GM18502 (cell line): Measurements from ENCODE around the gene ANKRD44.
A peak's percentile ranks its signal among the peaks of the same experiment; 100 is the strongest.
"Not testable (repeated sequence)": the region's sequence is repeated elsewhere in the genome, so short reads cannot be mapped to it uniquely, and the experiment has no call there.

Experiments used
- ATAC-seq: cut with Tn5 transposase; IDR thresholded peaks from one replicate; pipeline ENCODE4 v1.9.1; 2021; ENCODE audit warnings: mild to moderate bottlenecking; ENCODE audit not compliant: unreplicated experiment, poor library complexity

Gene ANKRD44

DNA sequence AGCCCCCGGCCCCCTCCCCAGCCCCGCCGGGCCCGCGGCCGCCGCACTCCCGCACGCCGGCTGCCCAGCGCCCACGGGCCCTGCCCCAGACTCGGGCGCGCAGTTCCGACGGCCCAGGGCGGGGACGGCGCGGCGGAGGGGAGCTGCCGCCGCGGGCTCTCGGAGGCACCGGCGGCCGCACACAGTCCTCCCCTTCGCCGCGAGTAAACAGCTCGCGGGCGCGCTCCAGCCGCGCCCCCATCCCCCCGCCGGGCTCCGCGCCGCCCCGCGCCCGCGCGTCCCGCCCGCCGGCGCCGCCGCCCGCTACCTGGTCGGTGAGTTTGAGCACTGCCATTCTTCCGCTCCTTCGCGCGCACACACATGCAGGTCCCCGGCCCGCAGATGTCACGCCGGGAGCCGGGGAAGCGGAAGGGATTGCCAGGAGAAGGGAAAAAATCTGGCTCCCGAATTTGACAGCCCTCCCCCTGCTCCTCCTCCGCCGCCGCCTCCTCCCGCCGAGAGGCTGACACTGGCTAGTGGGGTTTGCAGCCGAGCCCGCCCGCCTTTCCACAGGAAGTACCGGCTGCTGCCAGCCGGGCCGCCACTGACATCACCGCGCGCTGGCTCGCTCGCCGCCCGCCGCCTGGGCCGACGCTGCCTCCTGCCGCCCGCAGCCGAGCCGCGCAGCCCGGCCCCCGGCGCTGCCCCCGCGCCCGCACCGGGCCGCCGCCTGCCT lies at the start of gene ANKRD44:
Gene ANKRD44, minus strand, starts transcription at position 510 of the 715 bp plus-strand sequence. Its CDS starts 176 bp downstream, at position 334.
- ATAC-seq, result peak; percentile 71

DNA sequence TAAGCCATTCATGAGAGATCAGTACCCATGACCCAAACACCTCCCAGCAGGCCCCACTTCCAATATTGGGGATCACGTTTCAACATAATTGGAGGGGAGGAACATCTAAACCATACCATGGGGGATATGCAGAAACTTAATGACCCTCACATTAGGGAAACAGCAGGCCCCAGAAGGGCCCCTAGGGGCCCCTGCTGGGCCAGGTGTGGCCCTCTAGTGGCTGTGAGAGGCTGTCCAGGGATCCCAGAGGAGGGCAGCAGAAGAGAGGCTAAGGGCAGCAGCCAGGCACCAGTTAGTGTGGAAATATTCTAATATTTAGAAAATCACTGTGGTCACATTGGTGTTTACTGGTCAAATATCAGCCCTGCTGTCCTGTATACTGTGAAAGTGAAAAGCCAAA lies 49.3 kb upstream of the ANKRD44 start:
- no peak for ATAC-seq

DNA sequence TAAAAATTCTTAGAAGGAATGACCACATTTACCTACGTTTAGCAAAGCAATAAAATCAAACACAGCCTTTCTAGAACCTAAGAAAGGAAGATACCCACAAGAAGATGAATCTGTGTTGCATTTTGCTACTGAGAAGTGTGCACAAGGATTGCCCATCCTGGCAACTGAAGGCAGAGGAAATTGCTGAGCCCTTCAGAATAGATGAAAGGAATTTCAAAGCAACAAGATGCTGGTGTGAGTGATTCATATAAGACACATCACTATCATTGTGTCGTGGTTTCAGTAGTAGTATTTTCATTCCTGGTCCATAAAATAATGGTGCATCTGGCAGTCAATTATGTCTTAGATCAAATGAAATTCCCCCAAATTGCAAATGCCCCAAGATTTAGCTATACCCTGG lies 48.4 kb upstream of the ANKRD44 start:
- ATAC-seq, result no peak

DNA sequence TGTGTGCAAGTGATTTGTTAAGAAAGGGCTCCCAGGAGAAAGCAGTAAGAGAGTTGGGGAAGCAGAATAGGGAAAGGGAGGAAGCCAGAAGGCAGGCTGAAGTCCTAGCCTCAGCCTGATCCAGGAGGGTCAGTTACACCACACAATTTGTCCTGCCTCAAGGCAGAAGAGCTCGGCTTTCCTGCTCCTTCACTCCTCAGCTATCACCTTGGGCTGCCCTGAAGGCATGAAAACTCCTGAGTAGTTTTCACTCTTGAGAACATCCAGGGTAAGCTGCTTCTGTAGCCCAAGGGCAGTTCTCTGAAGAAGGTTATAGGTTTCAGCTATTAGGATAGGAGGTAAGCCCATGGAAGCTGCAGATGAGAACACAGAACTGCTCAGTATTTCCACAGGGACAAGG lies 47.4 kb upstream of the ANKRD44 start:
- ATAC-seq, result no peak

DNA sequence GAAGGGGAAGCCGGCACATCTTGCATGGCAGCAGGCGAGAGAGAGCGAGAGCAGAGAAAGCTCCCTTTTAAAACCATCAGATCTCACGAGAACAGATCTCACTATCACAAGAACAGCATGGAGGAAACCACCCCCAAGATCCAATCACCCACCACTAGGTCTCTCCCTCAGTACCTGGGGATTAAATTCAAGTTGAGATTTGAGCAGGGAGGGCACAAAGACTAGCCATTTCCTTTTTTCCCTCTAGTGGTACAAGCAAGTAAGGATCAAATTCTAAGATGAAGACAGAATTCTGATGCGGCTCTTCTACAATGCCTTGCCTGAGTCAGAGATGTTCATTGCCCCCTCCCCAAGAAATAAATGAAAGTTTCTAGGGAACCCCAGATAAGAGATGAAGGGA lies 45.6 kb upstream of the ANKRD44 start:
- no peak for ATAC-seq

DNA sequence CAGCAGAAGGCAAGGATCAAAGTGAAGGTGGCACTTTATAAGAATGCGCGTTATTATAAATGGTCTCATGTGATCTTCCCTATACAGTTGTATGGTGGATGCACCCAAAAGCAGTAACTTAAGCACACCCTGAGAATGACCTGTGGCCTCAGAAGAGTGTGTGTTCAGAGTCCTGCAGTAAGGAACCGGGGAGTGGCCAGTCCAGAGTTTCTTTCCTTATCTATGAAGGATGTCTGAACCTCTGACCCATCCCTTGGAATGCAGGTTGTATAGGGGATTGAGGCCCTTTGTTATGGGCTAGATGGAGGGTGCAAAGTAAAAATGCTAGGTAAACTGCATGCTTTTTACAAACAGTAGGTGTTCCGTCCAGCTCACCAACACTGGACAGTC lies 43.6 kb upstream of the ANKRD44 start:
- ATAC-seq, result no peak

DNA sequence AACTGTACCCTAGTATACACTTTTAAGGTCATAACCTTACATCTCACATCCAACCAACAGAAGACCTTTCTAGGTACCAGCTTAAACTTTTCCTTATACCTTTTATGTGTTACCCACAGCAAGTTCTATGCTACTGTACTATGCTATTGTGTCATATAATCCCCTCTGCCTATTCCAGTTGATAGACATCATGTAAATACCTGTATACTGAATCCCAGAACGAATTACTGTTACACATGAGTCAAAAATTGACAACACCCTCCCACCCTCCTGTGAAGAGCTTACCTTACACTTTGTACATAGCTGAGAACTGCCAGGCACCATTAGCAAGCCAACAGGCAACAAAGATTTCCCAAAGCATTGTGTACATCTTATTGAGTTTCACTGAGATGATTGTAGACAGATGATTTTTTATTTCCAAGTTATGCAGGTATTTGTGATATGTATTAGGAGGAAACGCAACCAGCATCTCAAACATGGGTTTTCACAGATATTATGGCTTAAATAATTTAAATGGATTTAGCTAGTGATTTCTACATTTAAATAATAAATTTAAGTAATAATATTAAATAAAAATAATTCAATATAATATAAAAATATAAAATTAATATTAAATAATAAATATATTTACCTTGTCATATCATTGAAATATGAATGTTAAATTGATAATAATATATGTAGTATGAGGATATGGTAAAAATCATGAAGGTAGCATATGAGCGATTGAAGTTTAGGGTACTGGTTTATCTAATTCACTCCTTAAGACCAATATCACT lies 43.0 kb upstream of the ANKRD44 start:
- ATAC-seq, result no peak

DNA sequence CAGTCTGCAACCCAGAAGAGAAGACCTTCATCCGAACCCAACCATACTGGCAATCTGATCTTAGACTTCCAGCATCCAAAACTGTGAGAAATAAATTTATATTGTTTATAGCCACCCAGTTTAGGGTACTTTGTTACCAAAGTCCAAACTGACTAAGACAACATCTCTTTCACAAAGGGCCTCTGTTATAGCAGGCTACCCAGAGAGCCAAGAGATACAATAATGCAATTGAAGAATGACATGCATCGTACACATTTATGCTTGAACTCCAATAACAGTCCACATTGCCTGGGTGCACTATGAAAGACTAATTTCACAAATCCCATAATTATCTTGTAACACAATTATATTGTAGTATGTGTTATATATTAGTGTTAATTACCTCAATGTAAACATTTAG lies 39.1 kb upstream of the ANKRD44 start:
- no peak for ATAC-seq

DNA sequence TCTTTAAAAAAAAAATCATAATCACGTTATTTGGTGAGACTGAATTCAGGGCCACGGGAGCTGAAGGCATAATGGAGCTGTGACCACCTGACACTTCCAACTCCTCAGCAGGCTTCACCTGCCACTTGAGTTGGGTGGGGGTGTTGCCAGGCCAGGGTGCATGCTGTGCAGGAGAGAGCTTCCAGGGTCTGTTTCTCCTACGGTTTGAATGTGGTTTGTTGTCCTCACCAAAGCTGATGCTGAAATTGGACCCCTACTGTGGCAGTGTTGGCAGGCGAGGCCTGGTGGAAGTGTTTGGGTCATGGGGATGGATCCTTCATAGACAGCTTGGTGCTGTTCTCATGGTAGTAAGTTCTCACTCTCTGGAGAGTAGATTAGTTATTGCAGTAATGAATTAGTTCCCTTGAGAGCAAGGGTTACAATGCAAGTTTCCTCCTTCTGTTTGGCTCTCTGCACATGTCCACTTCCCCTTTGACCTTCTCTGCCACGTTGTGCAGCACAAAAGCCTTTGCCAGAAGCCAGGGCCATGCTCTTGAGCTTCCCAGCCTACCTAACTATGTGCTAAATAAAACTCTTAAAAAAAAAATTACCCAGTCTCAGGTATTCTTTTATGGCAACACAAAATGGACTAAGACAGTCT lies 38.3 kb upstream of the ANKRD44 start:
- ATAC-seq, result no peak

DNA sequence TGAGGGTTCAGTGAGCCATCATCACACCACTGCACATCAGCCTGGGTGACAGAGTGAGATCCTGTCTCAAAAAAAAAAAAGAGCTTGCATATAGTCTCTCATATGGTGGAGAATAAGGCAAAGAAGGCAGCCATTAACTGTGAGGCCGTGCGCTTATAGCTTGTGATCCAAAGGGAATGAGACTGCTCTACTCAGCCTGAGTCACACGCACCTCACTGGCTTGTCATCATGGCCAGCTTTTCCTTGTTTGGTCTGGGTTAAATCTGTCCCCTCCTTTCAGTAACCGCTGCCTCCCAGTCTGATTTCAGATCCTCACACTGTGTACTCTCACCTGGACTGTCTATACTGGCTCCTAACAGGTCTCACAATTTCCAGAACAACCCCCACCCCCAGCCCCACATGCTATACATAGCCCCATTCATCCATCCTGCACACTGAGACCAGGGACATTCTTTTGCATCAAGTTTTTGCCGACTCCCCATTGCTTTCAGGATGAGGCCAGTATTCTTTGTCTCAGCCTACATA lies 35.3 kb upstream of the ANKRD44 start:
- no peak for ATAC-seq

DNA sequence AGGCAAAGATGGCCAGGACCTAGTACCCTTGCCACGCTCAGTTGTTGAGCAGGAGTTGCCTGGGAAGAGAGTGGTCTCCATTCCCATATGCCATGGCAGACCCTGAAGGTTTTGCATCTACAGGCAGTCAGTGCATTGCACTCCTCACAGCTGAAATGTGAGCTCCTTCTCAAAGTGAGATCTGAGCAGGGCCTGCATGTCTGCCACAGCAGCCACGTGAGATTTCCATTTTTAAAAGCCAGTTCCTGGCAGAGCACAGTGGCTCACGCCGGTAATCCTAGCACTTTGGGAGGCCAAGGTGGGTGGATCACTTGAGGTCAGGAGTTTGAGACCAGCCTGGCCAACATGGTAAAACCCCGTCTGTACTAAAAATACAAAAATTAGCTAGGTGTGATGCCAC lies 33.4 kb upstream of the ANKRD44 start:
- ATAC-seq, result not testable (repeated sequence)

DNA sequence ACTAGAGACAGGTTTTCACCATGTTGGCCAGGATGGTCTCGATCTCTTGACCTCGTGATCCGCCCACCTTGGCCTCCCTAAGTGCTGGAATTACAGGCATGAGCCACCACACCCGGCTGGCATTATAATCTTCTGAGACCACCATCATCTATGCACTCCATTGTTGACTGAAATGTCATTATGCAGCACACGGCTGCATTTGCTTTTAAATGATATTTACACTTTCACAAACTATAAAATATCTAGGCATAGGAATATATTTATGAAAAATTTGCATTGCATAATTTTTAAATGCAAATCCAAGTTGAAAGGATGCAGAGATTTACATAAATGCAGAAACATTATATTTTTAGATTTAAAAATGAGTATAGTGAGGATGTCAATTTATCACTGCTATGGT lies 30.0 kb upstream of the ANKRD44 start:
- ATAC-seq, result no peak

DNA sequence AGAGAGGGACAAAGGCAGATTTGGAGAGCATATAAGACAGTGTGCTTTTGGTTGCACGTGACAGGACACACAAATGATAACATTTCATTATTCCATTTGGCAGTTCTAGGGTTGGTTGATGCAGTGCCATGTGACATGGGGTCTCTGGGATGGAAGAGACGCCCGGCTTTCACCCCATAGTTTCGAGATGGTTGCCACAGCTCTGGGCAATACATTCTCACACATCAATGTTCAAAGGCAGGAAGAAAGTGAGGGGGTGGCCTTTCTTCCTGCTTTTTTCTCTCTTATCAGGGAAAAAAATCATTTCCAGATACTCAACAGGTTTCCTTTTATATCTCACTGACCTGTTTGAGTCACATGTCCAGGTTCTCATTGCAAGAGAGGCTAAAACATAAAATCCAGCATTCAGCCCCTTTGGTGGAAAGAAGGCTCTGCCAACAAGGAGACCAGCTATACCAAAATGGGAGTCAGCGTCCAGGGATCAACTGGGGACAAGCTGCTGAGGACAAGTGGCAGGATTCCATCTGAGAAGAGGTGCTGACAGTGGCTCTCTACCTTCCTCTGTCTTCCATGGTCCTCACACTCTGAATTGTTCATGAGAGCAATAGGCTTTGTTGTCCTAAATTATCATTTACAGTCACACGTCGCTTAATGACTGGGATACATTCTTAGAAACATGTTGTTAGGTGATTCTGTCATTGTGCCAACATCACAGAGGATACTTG lies 29.1 kb upstream of the ANKRD44 start:
- no peak for ATAC-seq

DNA sequence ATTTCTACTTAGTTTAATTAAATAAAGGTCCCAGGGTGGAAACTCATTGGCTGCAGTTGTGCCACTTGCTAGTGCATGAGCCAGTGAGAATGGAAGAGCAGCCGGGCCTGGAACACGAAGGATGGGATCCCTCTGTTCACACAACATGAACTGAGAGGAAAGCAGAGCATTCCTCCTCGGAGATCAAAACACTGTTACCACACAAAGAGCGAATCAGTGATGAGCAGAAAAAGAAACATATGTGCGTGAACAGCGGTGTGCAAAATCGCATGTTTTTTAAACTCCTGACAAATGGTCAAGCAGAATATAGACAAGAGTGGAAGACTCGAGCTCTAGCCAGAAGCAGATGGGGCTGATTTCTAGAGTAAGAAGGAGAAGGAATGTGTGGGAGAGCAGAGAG lies 28.4 kb upstream of the ANKRD44 start:
- no peak for ATAC-seq

DNA sequence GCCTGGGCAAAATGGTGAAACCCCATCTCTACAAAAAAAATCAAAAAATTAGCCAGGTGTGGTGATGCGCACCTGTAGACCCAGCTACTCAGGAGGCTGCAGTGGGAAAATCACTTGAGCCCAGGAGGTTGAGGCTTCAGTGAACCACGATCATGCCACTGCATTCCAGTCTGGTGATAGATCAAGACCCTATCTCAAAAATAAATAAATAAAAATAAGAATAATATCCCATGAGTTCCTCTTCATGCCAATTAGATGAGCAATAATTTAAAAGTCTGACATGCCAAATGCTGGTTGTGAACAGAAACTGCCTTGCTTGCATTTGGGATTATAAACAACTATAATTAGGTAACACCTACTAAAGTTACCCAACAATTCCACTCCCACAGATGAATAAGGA lies 22.1 kb upstream of the ANKRD44 start:
- ATAC-seq, result no peak

DNA sequence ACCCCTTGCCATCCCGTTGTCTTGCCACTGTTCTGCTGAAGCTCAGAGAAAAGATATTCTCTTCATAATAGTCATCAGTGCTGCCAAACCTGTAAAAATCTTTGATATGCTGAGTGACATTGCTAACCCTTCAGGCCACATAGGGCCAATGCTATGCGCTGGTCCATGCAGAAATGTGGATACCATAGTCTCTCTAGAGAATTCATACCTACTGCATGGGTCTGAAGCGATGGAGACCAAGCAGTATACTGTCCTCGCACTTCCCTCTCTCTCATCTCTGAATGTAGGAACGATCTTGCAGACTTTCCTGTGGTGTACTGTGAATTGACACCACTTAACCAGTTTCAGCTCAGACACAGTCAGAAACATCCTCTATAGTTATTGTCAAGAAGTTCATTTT lies 17.9 kb upstream of the ANKRD44 start:
- no peak for ATAC-seq

DNA sequence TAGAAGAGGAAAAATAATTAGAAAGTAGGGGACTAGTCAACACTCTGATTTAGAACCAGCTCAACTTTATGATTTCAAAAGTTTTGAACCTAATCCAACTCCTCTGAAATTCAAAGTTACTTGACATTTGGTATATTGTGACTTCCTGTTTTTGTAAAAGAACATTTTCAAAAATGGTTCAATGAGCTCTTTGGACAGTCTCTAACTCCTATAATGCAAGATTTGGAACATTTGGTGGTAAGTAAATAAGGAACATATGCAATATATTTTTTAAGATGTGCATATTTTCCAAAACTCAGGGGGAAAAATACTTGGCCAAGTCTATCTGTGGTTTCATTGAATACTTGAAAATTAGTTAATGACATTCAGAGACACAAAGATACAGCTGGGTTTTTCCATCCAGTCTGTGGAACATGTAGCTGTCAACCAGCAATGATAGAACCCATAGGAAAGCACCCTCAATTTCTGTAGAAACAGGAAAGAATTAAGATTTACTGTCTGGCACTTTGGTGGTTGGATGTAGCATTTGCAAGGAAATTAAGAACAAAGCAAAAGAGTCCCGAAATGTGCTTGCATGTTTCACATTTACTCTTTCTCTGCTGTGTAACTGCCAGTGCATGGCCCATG lies 17.0 kb upstream of the ANKRD44 start:
- ATAC-seq, result no peak

DNA sequence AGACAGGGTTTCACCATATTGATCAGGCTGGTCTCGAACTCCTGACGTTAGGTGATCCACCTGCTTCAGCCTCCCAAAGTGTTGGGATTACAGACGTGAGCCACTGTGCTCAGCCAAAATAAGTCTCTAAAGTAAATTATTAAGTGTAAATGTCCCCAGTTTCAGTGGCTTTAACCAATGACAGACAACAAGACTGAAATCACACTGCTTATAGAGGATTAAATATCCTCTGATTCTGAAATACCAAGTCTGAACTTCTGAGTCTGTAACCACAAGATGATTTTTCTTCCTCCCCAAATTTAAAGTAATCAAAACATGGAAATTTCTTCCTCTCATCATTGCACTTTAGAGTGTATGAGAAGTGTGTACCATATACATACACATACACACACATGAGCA lies 16.5 kb upstream of the ANKRD44 start:
- ATAC-seq, result no peak

DNA sequence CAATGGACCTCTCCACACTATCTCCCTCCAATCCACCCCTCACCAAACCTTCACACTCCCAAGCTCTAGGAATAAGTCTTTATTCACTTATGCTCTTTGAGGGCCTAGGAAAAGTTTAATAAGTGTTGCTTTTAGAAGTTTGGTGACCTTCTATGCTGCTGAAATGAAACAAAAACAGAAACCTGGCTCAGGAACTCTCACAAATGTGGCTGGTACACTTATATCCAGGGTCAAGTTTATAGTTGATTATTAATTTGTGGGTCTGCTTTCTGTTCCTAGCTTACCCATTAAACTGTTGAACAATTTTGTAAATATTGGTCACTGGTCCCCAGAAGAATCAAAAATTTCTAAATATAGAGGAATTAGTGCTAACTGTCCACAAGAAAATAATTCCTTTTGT lies 14.2 kb upstream of the ANKRD44 start:
- peak; percentile 63 for ATAC-seq
